Thymus (tissue), 14 donors: ENCODE data around the gene AKNA. TPM values are rescaled to one million over a fixed set of nuclear protein-coding genes. Genes with fewer than 3 reads are reported as not detected.

ENCODE experiments used
- DNase-seq, 9 donors: peaks; one replicate each; pipeline ENCODE4 v3.0.0-alpha.2; 2013; ENCODE audit warnings: low spot score in 9 of 9, low read depth in 6 of 9, missing footprints in 1 of 9
- H3K27ac ChIP-seq, 2 donors: one replicate each; pipeline ENCODE4 v1.5.1; 2013; ENCODE audit warnings: control low read depth in 1 of 2, low read depth in 1 of 2, low read length in 1 of 2, mild to moderate bottlenecking in 1 of 2, moderate library complexity in 1 of 2
- H3K27me3 ChIP-seq, 2 donors: one replicate each; pipeline ENCODE4 v1.5.1; 2013; ENCODE audit warnings: low read length in 1 of 2; ENCODE audit not compliant: control insufficient read depth in 2 of 2, insufficient read depth in 1 of 2
- H3K36me3 ChIP-seq, 2 donors: one replicate each; pipeline ENCODE4 v1.5.1; 2013; ENCODE audit warnings: low read length in 1 of 2, mild to moderate bottlenecking in 1 of 2, moderate library complexity in 1 of 2; ENCODE audit not compliant: control insufficient read depth in 2 of 2, insufficient read depth in 2 of 2
- H3K4me1 ChIP-seq, 2 donors: one replicate each; pipeline ENCODE4 v1.5.1; 2013; ENCODE audit warnings: low read length in 2 of 2; ENCODE audit not compliant: control insufficient read depth in 2 of 2, insufficient read depth in 2 of 2
- H3K4me3 ChIP-seq, 2 donors: one replicate each; pipeline ENCODE4 v1.5.1; 2013; ENCODE audit warnings: low read length in 2 of 2, control low read depth in 1 of 2, mild to moderate bottlenecking in 1 of 2
- H3K9me3 ChIP-seq, 2 donors: one replicate each; pipeline ENCODE4 v1.5.1; 2013; ENCODE audit warnings: low read length in 1 of 2, mild to moderate bottlenecking in 1 of 2; ENCODE audit not compliant: control insufficient read depth in 2 of 2, insufficient read depth in 1 of 2
- WGBS: extraction: QIAGEN DNeasy Blood & Tissue Kit; methylation state at CpG from one replicate; pipeline ENCODE4 v1.1.7; 2013; 5-methylcytosine and 5-hydroxymethylcytosine counted together
- long read RNA-seq, 10 donors: transcript quantifications; one replicate each; lab custom pipeline, GENCODE V29; 2026
- polyA plus RNA-seq: library from polyadenylated mRNA; stranded (reverse); fragments of 200-250 nt; gene quantifications from one replicate; pipeline ENCODE4 v1.2.3, GENCODE V29; 2013
- total RNA-seq: library from RNA; stranded (reverse); fragments of 120-200 nt; gene quantifications from one replicate; pipeline ENCODE4 v1.2.4, GENCODE V29; 2013
- donor health status: healthy.

AKNA gene, protein sequence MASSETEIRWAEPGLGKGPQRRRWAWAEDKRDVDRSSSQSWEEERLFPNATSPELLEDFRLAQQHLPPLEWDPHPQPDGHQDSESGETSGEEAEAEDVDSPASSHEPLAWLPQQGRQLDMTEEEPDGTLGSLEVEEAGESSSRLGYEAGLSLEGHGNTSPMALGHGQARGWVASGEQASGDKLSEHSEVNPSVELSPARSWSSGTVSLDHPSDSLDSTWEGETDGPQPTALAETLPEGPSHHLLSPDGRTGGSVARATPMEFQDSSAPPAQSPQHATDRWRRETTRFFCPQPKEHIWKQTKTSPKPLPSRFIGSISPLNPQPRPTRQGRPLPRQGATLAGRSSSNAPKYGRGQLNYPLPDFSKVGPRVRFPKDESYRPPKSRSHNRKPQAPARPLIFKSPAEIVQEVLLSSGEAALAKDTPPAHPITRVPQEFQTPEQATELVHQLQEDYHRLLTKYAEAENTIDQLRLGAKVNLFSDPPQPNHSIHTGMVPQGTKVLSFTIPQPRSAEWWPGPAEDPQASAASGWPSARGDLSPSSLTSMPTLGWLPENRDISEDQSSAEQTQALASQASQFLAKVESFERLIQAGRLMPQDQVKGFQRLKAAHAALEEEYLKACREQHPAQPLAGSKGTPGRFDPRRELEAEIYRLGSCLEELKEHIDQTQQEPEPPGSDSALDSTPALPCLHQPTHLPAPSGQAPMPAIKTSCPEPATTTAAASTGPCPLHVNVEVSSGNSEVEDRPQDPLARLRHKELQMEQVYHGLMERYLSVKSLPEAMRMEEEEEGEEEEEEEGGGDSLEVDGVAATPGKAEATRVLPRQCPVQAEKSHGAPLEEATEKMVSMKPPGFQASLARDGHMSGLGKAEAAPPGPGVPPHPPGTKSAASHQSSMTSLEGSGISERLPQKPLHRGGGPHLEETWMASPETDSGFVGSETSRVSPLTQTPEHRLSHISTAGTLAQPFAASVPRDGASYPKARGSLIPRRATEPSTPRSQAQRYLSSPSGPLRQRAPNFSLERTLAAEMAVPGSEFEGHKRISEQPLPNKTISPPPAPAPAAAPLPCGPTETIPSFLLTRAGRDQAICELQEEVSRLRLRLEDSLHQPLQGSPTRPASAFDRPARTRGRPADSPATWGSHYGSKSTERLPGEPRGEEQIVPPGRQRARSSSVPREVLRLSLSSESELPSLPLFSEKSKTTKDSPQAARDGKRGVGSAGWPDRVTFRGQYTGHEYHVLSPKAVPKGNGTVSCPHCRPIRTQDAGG (N-terminal part only)
- total RNA-seq = 52.2 TPM
- 162 TPM for polyA plus RNA-seq
- long read RNA-seq, donor 1 = 0 reads
- long read RNA-seq, donor 2 = 0 reads
- long read RNA-seq, donor 3, full-length matches to known transcripts = 4 of 58 reads
- long read RNA-seq, donor 3, partial matches to known transcripts = 54 of 58 reads
- long read RNA-seq, donor 3, other reads (novel, unspliced or antisense) = 0 of 58 reads
- long read RNA-seq, donor 4, transcript AKNA-207 (3 exons, 535 nt) = major isoform, 5 of 51 reads
- long read RNA-seq, donor 4, partial matches to known transcripts = 46 of 51 reads
- long read RNA-seq, donor 4, other reads (novel, unspliced or antisense) = 0 of 51 reads
- long read RNA-seq, donor 5, full-length matches to known transcripts = 6 of 74 reads
- long read RNA-seq, donor 5, partial matches to known transcripts = 68 of 74 reads
- long read RNA-seq, donor 5, other reads (novel, unspliced or antisense) = 0 of 74 reads
- long read RNA-seq, donor 6, full-length matches to known transcripts = 4 of 46 reads
- long read RNA-seq, donor 6, partial matches to known transcripts = 42 of 46 reads
- long read RNA-seq, donor 6, other reads (novel, unspliced or antisense) = 0 of 46 reads
- long read RNA-seq, donor 7, partial matches to known transcripts = 31 of 33 reads
- long read RNA-seq, donor 7, other reads (novel, unspliced or antisense) = 0 of 33 reads
- long read RNA-seq, donor 8, full-length matches to known transcripts = 3 of 29 reads
- long read RNA-seq, donor 8, partial matches to known transcripts = 26 of 29 reads
- long read RNA-seq, donor 8, other reads (novel, unspliced or antisense) = 0 of 29 reads
- long read RNA-seq, donor 9, partial matches to known transcripts = 41 of 41 reads
- long read RNA-seq, donor 9, other reads (novel, unspliced or antisense) = 0 of 41 reads
- long read RNA-seq, donor 10, partial matches to known transcripts = 83 of 85 reads
- long read RNA-seq, donor 10, other reads (novel, unspliced or antisense) = 0 of 85 reads

- peak in 6 of 9 donors; percentile 72 to 91 (median 81) for DNase-seq
- H3K4me1 ChIP-seq = peaks cover 38 to 75% of the 10 kb centered on the region in 2 donors
- WGBS = 1% methylated on average over 25 of the region's 25 CpGs
Measured at GRCh38 chr9:114387680-114388356, at the start of gene AKNA. Gene AKNA (minus strand): TSS chr9:114387982. CDS start chr9:114381333, 6,649 bp downstream.

DNA sequence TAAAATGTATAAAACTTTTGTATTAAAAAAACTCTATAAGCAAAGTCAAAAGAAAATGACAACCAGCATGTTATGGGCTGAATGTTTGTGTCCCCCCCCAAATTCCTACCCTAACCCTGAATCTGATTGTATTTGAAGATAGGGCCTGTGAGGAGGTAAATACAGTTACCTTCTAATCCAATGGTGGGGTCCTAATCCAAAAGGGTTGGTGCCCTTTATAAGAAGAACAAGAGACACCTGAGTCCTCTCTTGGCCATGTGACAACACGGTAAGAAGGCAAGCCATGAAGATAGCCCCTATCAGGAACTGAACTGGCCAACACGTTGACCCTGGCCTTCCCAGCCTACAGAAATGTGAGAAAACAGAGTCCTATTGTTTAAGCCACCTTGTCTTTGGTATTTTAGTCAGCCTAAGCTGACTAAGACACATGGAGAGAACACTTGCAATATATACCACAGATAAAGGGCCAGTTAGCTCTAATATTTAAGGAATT is 49.7 kb upstream of the AKNA start:
- no peak for DNase-seq
- no peaks in the 10 kb centered on the region for H3K9me3 ChIP-seq
- no peak overlapping the region for H3K27ac ChIP-seq
- WGBS = 95% methylated on average over 2 of the region's 2 CpGs
- no peak overlapping the region for H3K4me3 ChIP-seq
- no peaks in the 10 kb centered on the region for H3K4me1 ChIP-seq
- no peaks in the 10 kb centered on the region for H3K36me3 ChIP-seq
- H3K27me3 ChIP-seq = no peaks in the 10 kb centered on the region

More at GRCh38 chr9:114387680-114388356, at the start of gene AKNA:
- Histone ChIP-seq H3K36me3 (peaks cover 0 to 16% of the 10 kb centered on the region in 2 donors), H3K4me3 (peak within 1 kb of the TSS; percentile 73 to 99), H3K27me3 (no peaks in the 10 kb centered on the region), H3K9me3 (peaks cover 0 to 8% of the 10 kb centered on the region in 2 donors), H3K27ac (peak within 1 kb of the TSS; percentile 97)

DNA sequence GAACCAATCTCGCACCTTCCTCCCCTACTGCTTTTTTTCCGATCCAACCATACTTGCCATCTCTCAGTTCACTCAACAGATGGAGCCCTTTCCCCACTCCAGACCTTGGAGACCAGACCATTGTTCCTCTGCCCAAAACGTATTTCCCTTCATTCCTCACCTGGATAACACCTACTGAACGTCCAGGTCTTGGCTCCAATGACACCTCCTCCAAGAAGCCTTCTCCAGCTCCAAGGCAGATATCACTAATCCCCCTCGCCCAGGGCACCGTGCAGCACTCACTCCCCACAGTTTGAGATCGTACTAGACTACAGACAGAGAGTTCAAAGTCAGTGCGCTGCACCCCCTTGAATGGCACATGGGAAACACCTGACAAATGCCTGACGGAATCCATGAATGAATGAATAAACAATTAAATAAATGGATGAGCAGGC is 47.1 kb upstream of the AKNA start:
- H3K27me3 ChIP-seq = no peaks in the 10 kb centered on the region
- H3K4me3 ChIP-seq = no peak overlapping the region
- H3K36me3 ChIP-seq = no peaks in the 10 kb centered on the region
- WGBS = 66% methylated on average over 9 of the region's 9 CpGs
- H3K27ac ChIP-seq = no peak overlapping the region
- H3K9me3 ChIP-seq = no peaks in the 10 kb centered on the region
- no peaks in the 10 kb centered on the region for H3K4me1 ChIP-seq
- DNase-seq = peak in 6 of 9 donors; percentile 3 to 52 (median 18)

- Histone ChIP-seq H3K27ac (no peak overlapping the region), H3K9me3 (no peaks in the 10 kb centered on the region), H3K4me3 (no peak overlapping the region), H3K4me1 (no peaks in the 10 kb centered on the region), H3K27me3 (no peaks in the 10 kb centered on the region), H3K36me3 (no peaks in the 10 kb centered on the region)
- peak in 1 of 9 donors; percentile 23 for DNase-seq
- WGBS = 47% methylated on average over 6 of the region's 6 CpGs
Measured at GRCh38 chr9:114433720-114434255, 46.0 kb upstream of the AKNA start.

DNA sequence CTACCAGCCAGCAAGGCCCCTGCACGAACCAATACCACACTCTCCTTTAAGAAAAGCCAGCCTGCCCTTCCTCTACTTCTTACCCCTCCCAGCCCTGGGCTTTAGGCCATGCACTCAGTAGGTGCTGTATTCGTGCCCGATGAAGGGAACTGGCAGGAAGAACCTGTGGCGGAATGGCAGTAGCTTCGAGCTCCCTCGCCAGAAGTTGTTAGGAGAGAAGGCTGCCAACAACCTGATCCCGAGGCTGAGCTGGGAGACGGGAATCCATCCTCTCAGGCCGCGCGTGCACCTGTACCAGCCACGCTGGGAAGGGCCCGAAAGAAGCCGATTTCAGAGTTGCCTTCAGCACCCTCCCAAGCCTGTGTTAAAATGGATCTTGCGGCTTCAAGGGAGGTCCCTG is 45.3 kb upstream of the AKNA start:
- DNase-seq = no peak
- no peaks in the 10 kb centered on the region for H3K4me1 ChIP-seq
- no peaks in the 10 kb centered on the region for H3K36me3 ChIP-seq
- H3K27ac ChIP-seq = no peak overlapping the region
- no peaks in the 10 kb centered on the region for H3K9me3 ChIP-seq
- H3K27me3 ChIP-seq = no peaks in the 10 kb centered on the region
- WGBS = 95% methylated on average over 15 of the region's 15 CpGs
- H3K4me3 ChIP-seq = no peak overlapping the region

- Histone ChIP-seq H3K4me1 (no peaks in the 10 kb centered on the region), H3K9me3 (no peaks in the 10 kb centered on the region), H3K36me3 (no peaks in the 10 kb centered on the region), H3K27ac (no peak overlapping the region), H3K4me3 (no peak overlapping the region), H3K27me3 (no peaks in the 10 kb centered on the region)
- WGBS = 82% methylated on average over 6 of the region's 6 CpGs
- DNase-seq = no peak
Measured at GRCh38 chr9:114432323-114433067, 44.7 kb upstream of the AKNA start.
